HG03064 (cell line): Measurements from ENCODE around the gene IKZF3.
"Not testable (repeated sequence)": the region's sequence is repeated elsewhere in the genome, so short reads cannot be mapped to it uniquely, and the experiment has no call there.

Experiments used
- ATAC-seq: cut with Tn5 transposase; IDR thresholded peaks from one replicate; pipeline ENCODE4 v1.9.1; 2021; ENCODE audit warnings: low read depth; ENCODE audit not compliant: unreplicated experiment

The IKZF3 gene

DNA sequence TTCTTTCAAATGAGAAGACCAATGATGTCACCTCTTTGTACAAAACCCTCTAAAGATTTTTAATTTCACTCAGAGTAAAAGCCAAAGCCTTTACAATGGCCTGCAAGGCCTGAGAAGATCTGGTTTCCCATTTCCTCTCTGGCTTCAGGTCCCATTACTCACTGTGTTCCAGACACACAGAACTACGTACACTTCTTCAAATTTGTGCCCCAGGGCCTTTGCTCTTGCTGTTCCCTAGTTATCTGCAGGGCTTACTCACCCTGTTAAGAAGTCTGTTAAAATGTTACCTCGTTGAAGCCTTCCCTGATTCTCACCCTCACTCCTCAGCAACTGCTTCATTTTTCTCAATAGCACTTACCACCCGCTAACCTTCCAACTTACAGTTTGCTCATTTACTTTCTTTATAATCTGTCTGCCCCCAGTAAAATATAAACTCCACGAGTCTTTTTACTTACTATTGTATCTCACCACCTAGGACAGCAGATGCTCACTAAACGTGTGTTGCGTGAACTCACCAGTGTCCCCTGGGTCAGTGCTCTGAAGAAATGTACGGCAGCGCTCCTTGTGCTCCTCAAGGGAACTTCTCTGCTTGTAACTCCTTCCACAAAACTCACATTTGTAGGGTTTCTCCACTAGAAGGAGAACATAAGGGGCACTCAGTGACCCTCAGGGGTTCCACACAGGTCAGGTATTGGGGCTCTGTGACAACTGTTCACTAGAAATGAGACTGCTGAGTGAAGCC is 76.2 kb downstream of the IKZF3 start:
- no peak for ATAC-seq

- ATAC-seq = no peak
These were observed 77.1 kb downstream of the IKZF3 start for GRCh38 chr17:39787041-39787440.

DNA sequence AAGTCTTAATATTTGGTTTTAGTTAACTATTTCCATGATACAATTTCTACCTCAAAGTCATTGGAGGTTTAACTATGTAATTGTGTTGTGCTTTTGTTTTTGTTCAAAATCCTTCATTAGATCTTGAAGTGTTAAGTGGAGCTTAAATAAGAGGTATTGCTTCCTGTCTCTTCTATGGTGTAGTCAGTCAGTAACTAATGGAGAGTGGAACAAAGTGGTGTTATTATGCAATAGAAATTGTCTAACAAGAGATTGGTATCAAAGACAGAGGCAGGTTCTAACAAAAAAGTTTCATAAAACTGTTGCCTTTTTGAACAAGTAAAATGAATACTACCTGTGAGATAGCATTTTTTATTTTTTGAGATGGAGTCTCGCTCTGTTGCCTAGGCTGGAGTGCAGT is 81.1 kb downstream of the IKZF3 start:
- ATAC-seq = no peak

DNA sequence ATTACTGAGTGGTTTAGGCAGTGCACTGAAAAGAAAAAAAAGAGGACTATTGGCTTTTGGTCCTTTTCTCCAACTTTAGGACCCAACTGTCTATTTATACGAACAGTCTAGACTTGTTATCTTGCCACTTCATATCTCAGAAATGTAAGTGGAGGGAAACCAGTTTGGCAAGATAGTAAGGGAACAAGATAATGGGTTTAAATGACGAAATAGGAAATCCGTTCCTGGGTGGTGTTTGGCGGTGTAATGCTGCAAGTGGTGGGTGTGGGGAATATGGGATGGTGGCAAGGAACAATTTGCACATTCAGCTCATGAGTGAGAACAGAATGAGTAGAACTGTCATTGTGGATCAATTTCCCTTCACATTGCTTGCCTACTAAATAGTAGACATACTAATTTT is 81.6 kb downstream of the IKZF3 start:
- ATAC-seq = no peak

DNA sequence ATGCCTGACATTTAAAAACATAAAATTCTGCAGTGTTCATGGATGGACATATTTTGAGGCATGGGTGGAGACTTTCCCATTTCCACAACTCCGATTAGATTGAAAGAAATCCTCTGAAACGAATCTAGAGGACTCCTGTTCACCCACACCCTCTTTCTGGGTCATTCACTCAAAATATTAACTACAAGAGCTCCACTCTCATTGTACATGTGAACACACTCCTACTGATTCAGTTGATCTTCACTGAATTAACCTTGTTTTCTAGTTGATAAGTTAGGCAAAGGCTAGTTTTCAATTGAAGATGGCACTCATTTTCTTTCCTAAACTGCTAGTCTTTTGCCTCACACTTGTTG is 82.3 kb downstream of the IKZF3 start:
- ATAC-seq = no peak

DNA sequence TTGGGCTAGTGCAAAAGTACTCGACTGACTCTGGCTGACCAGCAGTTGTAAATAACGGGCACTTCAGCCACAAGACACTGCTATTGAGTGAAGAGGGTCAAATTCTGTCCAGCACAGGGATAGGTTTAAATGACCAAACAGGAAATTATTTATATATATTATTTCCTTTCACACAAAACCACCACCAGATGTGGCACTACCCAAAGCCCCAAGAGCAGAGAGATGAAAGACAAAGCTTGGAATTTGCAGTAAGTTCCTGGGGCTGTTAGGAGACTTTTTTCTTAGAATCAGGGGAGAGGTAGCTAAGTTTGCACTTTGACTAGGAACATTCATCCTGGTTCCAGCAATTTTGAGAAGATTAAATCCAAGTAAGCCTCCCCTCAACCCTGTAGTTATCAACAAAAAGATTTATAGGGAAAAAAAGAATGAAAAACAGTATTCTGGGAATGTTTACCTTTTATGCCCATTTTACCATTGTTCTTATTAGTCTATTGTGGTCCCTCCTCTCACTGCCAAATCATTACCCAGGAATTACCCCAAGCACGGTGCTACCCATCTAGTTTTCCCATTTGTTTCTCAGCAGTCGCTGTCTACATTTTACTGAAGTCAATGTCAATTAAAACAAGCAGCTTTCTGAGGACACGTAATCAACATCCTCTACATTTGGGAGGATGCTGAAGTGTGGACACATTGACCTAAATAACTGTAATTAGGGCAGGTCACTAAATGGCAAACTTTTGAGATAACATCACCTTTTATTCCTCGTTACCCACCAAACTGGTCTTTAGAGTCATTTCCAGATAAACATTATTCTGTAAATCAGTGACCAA is 82.9 kb downstream of the IKZF3 start:
- ATAC-seq = no peak

GRCh38 chr17:39777534-39778365 is 86.4 kb downstream of the IKZF3 start:
- peak; percentile 57 for ATAC-seq

- no peak for ATAC-seq
These were observed 87.9 kb downstream of the IKZF3 start for GRCh38 chr17:39776252-39776651.

DNA sequence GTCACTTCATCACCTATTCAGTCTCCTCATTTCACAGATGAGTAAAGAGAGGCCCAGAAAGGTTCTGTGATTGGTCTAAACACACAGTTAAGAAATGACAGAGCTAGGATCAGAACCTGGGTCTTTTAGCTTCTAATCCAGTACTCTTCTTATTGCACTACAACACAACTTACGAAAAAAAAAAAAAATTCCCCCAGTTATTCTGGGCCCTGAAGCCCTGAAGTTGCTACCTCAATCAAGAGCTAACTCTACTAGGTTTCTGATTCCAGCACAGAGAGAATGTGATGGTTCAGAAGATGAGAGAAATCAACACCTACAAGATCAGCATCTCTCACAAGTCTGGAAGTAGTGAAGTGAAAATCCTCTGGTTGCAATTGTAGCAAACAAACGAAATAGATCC is 89.1 kb downstream of the IKZF3 start:
- ATAC-seq = no peak

GRCh38 chr17:39774047-39774446 is 90.1 kb downstream of the IKZF3 start:
- no peak for ATAC-seq

DNA sequence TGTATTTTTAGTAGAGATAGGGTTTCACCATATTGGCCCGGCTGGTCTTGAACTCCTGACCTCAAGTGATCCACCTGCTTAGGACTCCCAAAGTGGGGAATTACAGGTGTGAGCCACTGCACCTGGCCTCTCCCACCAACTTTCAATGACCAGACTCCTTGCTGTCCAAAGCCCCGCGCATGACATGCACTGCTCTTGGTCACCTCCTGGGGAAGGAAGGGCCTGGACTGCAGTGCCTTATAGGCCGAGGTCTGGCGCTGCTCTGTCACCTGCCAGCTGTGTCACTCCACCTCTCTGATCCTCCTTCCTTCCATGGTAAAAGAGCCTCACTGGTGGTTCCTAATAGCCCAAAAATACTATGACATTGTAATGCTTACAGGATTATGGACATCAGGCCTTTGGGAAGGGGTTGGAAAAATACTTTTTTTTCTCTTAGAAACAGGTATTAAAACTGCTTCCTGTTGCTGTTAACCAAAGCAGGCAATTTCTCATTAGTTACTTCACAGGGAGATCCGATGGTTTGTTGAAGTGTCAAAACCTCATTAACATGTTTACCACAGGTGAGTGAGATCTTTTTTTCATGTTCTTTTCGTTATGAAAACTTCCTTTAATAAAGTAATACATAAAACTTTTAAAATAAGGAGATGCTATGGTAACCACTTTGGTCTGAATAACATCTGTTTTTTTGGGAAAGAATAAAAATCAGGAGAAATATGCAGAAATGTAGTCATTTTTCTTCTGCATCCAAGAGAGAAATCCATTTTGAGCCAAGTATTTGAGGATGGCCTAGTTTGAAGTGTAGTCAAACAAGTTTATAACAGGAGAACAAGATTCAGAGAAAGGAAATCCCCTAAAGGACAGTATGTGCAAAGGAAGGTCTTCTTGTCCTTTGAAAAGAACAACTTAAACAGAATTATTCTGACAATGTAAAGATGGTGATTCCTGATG is 90.9 kb downstream of the IKZF3 start:
- no peak for ATAC-seq

GRCh38 chr17:39772415-39772814 is 91.7 kb downstream of the IKZF3 start:
- no peak for ATAC-seq

GRCh38 chr17:39769974-39770587 is 94.0 kb downstream of the IKZF3 start:
- ATAC-seq = peak; percentile 36

GRCh38 chr17:39767147-39767546 is 97.0 kb downstream of the IKZF3 start:
- ATAC-seq = no peak

DNA sequence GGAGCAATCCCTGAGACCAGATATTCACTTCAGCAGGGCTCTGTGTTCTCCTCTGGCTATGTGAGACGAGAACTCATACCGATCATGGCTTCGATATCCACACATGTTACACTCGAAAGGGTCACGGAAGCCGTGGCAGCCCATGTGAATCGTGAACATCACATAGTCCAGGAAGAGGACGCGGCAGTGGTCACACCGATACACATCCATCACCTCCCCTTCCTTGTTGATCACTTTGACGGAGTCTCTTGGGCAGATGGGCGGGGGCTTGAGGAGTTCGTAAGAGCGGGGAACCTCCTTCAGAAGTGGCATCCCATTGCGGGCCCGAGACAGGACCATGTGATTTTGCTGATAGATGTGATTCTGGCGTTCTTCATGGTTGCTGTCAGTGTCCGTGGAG is 98.3 kb downstream of the IKZF3 start:
- ATAC-seq = no peak

GRCh38 chr17:39765175-39765574 is 98.9 kb downstream of the IKZF3 start:
- no peak for ATAC-seq

DNA sequence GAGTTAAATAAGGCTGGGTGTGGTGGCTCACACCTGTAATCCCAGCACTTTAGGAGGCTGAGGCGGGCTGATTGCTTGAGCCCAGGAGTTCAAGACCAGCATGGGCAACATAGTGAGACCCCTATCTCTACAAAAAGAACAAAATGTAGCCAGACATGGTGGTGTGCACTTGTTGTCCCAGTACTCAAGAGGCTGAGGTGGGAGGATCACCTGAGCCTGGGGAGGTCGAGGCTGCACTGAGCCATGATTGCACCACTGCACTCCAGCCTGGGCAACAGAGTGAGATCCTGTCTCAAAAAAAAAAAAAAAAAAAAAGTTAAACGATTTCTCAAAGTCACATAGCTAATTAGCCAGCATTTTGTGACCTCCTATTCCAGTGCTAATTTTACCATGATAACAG is 99.9 kb downstream of the IKZF3 start:
- ATAC-seq = not testable (repeated sequence)

DNA sequence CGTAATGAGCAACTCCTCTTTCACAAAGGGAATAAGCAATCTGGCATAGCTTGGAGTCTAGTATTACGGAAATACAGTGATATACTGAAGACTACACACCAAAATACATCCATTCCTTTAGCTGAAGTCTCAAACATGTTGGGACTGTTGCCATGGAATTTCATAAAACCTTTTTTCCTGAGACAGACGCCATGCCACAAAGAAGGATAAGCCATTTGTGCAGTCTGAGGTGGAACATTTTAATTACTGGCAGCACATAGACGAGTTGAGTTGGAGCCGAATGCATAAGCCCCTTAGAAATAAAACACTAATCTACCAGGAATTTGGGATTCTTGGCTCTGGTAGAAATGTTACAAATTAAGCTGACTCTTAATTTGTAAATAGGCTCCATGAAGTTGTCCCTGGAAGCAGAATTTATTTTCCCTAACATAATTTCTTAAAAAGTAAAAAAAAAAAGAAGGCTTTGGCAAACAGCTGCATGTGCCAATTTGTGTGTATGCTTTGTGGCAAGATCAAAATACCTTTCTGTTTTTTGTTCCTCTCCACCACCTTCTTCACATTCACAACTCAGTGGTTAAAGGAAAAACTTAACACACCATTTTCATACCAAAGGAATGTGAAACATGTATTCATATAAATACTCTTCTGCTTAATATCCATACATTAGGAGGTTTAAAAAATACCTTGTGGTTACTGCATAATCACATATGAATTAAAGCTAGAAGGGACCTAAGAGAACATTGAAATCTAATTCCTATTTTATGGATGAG is 100.9 kb downstream of the IKZF3 start:
- ATAC-seq = no peak
